ENCODE results near the gene JMJD8. TPM values are rescaled to one million over a fixed set of nuclear protein-coding genes. Genes with fewer than 3 reads are reported as not detected.

Gene JMJD8
- total RNA-seq, 3 donors from 2014 or later = 77.0 to 90.4 (median 88.7) TPM

- DNase-seq (no peak), ATAC-seq (no peak)
- Mint-ChIP-seq H3K4me1 (ENCODE audit: low read depth) (peaks cover 10% of the 10 kb centered on the region), H3K36me3 (ENCODE audit: insufficient read depth) (no peaks in the 10 kb centered on the region), H3K9me3 (no peaks in the 10 kb centered on the region), H3K4me3 (peak overlapping the region; percentile 13), H3K27me3 (ENCODE audit: low read depth) (no peaks in the 10 kb centered on the region)
Observed at GRCh38 chr16:725463-726187, 41.5 kb upstream of the JMJD8 start.

GRCh38 chr16:725041-725376 is 40.9 kb upstream of the JMJD8 start:
- no peaks in the 10 kb centered on the region for H3K36me3 Mint-ChIP-seq (ENCODE audit: insufficient read depth)
- no peak for DNase-seq
- H3K4me1 Mint-ChIP-seq (ENCODE audit: low read depth) = peaks cover 13% of the 10 kb centered on the region
- H3K27me3 Mint-ChIP-seq (ENCODE audit: low read depth) = no peaks in the 10 kb centered on the region
- no peaks in the 10 kb centered on the region for H3K9me3 Mint-ChIP-seq
- H3K4me3 Mint-ChIP-seq = no peak overlapping the region
- ATAC-seq = no peak

GRCh38 chr16:724188-725040 is 40.3 kb upstream of the JMJD8 start:
- Mint-ChIP-seq H3K4me1 (ENCODE audit: low read depth) (peaks cover 16% of the 10 kb centered on the region), H3K36me3 (ENCODE audit: insufficient read depth) (no peaks in the 10 kb centered on the region), H3K4me3 (no peak overlapping the region), H3K27me3 (ENCODE audit: low read depth) (no peaks in the 10 kb centered on the region), H3K9me3 (no peaks in the 10 kb centered on the region)
- no peak for DNase-seq
- no peak for ATAC-seq

- DNase-seq (no peak), ATAC-seq (no peak)
- no peaks in the 10 kb centered on the region for H3K36me3 Mint-ChIP-seq (ENCODE audit: insufficient read depth)
- no peak overlapping the region for H3K4me3 Mint-ChIP-seq
- no peaks in the 10 kb centered on the region for H3K27me3 Mint-ChIP-seq (ENCODE audit: low read depth)
- peaks cover 19% of the 10 kb centered on the region for H3K4me1 Mint-ChIP-seq (ENCODE audit: low read depth)
- H3K9me3 Mint-ChIP-seq = no peaks in the 10 kb centered on the region
Observed at GRCh38 chr16:723695-724094, 39.6 kb upstream of the JMJD8 start.

- Mint-ChIP-seq H3K27me3 (ENCODE audit: low read depth) (no peaks in the 10 kb centered on the region), H3K4me1 (ENCODE audit: low read depth) (peaks cover 19% of the 10 kb centered on the region), H3K9me3 (no peaks in the 10 kb centered on the region), H3K4me3 (no peak overlapping the region), H3K36me3 (ENCODE audit: insufficient read depth) (no peaks in the 10 kb centered on the region)
- no peak for DNase-seq
- no peak for ATAC-seq
Observed at GRCh38 chr16:722835-723633, 38.9 kb upstream of the JMJD8 start.

- no peaks in the 10 kb centered on the region for H3K27me3 Mint-ChIP-seq (ENCODE audit: low read depth)
- H3K4me3 Mint-ChIP-seq = peak overlapping the region; percentile 69
- peaks cover 19% of the 10 kb centered on the region for H3K4me1 Mint-ChIP-seq (ENCODE audit: low read depth)
- no peak for DNase-seq
- H3K9me3 Mint-ChIP-seq = no peaks in the 10 kb centered on the region
- no peaks in the 10 kb centered on the region for H3K36me3 Mint-ChIP-seq (ENCODE audit: insufficient read depth)
- ATAC-seq = no peak
Observed at GRCh38 chr16:721765-722540, 37.8 kb upstream of the JMJD8 start.

GRCh38 chr16:720990-721764 is 37.0 kb upstream of the JMJD8 start, which contains the start of gene ANTKMT:
Gene ANTKMT, plus strand, starts transcription at chr16:721146. Its CDS starts 129 bp downstream, at chr16:721275.
- Mint-ChIP-seq H3K27me3 (ENCODE audit: low read depth) (peaks cover 4% of the 10 kb centered on the region), H3K36me3 (ENCODE audit: insufficient read depth) (no peaks in the 10 kb centered on the region), H3K9me3 (no peaks in the 10 kb centered on the region), H3K4me1 (ENCODE audit: low read depth) (peaks cover 15% of the 10 kb centered on the region), H3K4me3 (peak within 1 kb of the TSS; percentile 81)
- peak; percentile 69 to 71 for ATAC-seq
- peak; percentile 50 for DNase-seq

- Mint-ChIP-seq H3K4me3 (peak overlapping the region; percentile 81), H3K9me3 (no peaks in the 10 kb centered on the region), H3K4me1 (ENCODE audit: low read depth) (peaks cover 15% of the 10 kb centered on the region), H3K36me3 (ENCODE audit: insufficient read depth) (no peaks in the 10 kb centered on the region), H3K27me3 (ENCODE audit: low read depth) (peaks cover 4% of the 10 kb centered on the region)
- ATAC-seq (peak; percentile 15 to 25), DNase-seq (peak; percentile 25)
Observed at GRCh38 chr16:720447-720989, 36.4 kb upstream of the JMJD8 start.

GRCh38 chr16:719815-720446 is 35.8 kb upstream of the JMJD8 start:
- no peaks in the 10 kb centered on the region for H3K36me3 Mint-ChIP-seq (ENCODE audit: insufficient read depth)
- H3K4me1 Mint-ChIP-seq (ENCODE audit: low read depth) = peaks cover 15% of the 10 kb centered on the region
- no peak for DNase-seq
- no peak for ATAC-seq
- H3K9me3 Mint-ChIP-seq = no peaks in the 10 kb centered on the region
- H3K4me3 Mint-ChIP-seq = peak overlapping the region; percentile 81
- H3K27me3 Mint-ChIP-seq (ENCODE audit: low read depth) = peaks cover 4% of the 10 kb centered on the region

GRCh38 chr16:718922-719321 is 34.8 kb upstream of the JMJD8 start:
- no peak for DNase-seq
- no peaks in the 10 kb centered on the region for H3K9me3 Mint-ChIP-seq
- no peak for ATAC-seq
- peaks cover 15% of the 10 kb centered on the region for H3K4me1 Mint-ChIP-seq (ENCODE audit: low read depth)
- peaks cover 7% of the 10 kb centered on the region for H3K27me3 Mint-ChIP-seq (ENCODE audit: low read depth)
- peak overlapping the region; percentile 81 for H3K4me3 Mint-ChIP-seq
- H3K36me3 Mint-ChIP-seq (ENCODE audit: insufficient read depth) = no peaks in the 10 kb centered on the region

GRCh38 chr16:718389-718788 is 34.3 kb upstream of the JMJD8 start:
- H3K36me3 Mint-ChIP-seq (ENCODE audit: insufficient read depth) = no peaks in the 10 kb centered on the region
- ATAC-seq (no peak), DNase-seq (no peak)
- no peak overlapping the region for H3K4me3 Mint-ChIP-seq
- peaks cover 8% of the 10 kb centered on the region for H3K27me3 Mint-ChIP-seq (ENCODE audit: low read depth)
- H3K4me1 Mint-ChIP-seq (ENCODE audit: low read depth) = peaks cover 15% of the 10 kb centered on the region
- no peaks in the 10 kb centered on the region for H3K9me3 Mint-ChIP-seq

- DNase-seq (no peak), ATAC-seq (no peak)
- H3K27me3 Mint-ChIP-seq (ENCODE audit: low read depth) = peaks cover 12% of the 10 kb centered on the region
- no peak overlapping the region for H3K4me3 Mint-ChIP-seq
- no peaks in the 10 kb centered on the region for H3K36me3 Mint-ChIP-seq (ENCODE audit: insufficient read depth)
- H3K4me1 Mint-ChIP-seq (ENCODE audit: low read depth) = peaks cover 13% of the 10 kb centered on the region
- no peaks in the 10 kb centered on the region for H3K9me3 Mint-ChIP-seq
Observed at GRCh38 chr16:717450-718245, 33.5 kb upstream of the JMJD8 start.
